SK-N-MC (cell line): ENCODE measurements around the gene KIF19.

ENCODE experiments used
- EZH2 ChIP-seq: fragments of 200-600 bp; sonication (generic); IDR thresholded peaks from one replicate; pipeline ENCODE4 v1.6.1; 2017; ENCODE audit warnings: antibody characterized with exemption
- FOXP2 ChIP-seq: optimal IDR thresholded peaks from 2 replicates; pipeline ENCODE3; 2011; ENCODE audit warnings: mild to moderate bottlenecking, moderate library complexity; ENCODE audit not compliant: insufficient read depth; ENCODE audit errors: extremely low read length, control extremely low read depth
- POLR2AphosphoS5 ChIP-seq: IDR thresholded peaks from 2 replicates; pipeline ENCODE4 v1.6.1; 2012; ENCODE audit warnings: mild to moderate bottlenecking, low read depth, low read length, borderline replicate concordance

DNA sequence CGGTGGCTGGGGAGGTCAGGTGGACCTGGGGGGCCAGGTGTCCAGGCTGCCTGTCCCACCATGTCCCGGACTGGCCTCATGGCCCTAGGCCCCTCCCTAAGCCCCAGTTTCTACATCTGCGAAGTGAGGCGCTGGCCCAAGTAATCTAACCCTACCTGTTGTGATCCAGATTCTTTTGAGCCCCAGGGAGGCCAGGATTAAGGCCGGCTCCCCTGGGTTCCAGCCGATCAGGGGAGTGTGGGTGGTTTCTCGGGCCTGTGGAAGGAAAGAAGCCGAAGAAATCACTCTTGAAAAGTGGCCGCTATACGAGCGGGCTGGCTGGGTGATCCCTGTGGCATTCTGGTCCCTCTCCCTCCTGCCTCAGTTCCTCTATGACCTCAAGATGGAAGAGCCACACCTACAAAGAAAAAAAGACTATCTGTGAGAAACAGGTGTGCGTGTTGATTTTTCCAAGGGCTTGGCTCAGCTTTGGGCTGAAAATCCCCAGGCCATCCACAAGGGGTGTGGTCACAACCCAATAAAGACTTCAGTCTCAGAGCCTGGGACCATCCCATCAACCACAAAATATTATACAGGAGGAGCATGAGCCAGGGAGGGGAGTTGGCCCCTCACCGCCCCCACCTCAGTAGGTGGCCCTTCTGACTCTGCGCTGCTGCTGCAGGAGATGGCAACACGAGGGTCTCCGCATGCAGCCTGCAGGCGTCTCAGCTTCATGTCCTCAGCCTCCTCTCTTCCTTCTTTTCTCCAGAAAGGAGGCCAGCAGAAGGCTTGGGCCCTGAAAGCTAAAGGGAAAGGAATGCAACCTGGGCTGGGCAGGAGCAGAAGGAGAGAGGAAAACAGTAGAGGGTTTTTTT is 61.6 kb downstream of the KIF19 start:
- TF ChIP-seq EZH2 (no peak), POLR2AphosphoS5 (no peak), FOXP2 (no peak)
